PC-9 (cell line): ENCODE results near the gene PHACTR3. TPM values are rescaled to one million over a fixed set of nuclear protein-coding genes. Genes with fewer than 3 reads are reported as not detected.
A peak's percentile ranks its signal among the peaks of the same experiment; 100 is the strongest.

Source experiments
- BruUV-seq: library from RNA; stranded (reverse); fragments of 400-500 nt; replicated peaks from 2 replicates; lab custom pipeline; 2021; lab: Mats Ljungman, UMichigan
- CTCF ChIA-PET: fragments of 300-600 bp; sonication (Branson Sonifier 250); formaldehyde crosslinking; loops from one replicate; lab custom pipeline; 2022; ENCODE audit warnings: antibody characterized with exemption; lab: Charles Lee
- POLR2A ChIA-PET: fragments of 300-600 bp; sonication (Branson Sonifier 250); formaldehyde crosslinking; loops from one replicate; lab custom pipeline; 2022; ENCODE audit warnings: antibody characterized with exemption; ENCODE audit not compliant: unreplicated experiment; lab: Charles Lee
- DNase-seq, 2 experiments: peaks; one replicate each; pipeline versions ENCODE4 v3.0.0 to v3.0.0-alpha.2; 2015 to 2022; ENCODE audit warnings: mixed read lengths in 1 of 2
- H2AFZ ChIP-seq: fragments of 200-600 bp; sonication (generic); 2 replicates; pipeline ENCODE4 v1.8.1; 2017; ENCODE audit warnings: antibody characterized with exemption
- H3F3A ChIP-seq: fragments of 200-600 bp; sonication (generic); 2 replicates; pipeline ENCODE4 v1.8.1; 2017; ENCODE audit warnings: antibody characterized with exemption, mild to moderate bottlenecking, low read depth; ENCODE audit not compliant: insufficient read depth
- H3K27ac ChIP-seq: fragments of 200-600 bp; sonication (generic); 2 replicates; pipeline ENCODE4 v1.6.1; 2016; ENCODE audit warnings: mixed run types
- H3K27me3 ChIP-seq: fragments of 200-600 bp; sonication (generic); 2 replicates; pipeline ENCODE4 v1.6.1; 2016; ENCODE audit warnings: low read depth, mixed run types; ENCODE audit not compliant: insufficient read depth
- H3K36me3 ChIP-seq: fragments of 200-600 bp; sonication (generic); 2 replicates; pipeline ENCODE4 v1.6.1; 2016; ENCODE audit warnings: low read depth, mixed run types
- H3K4me1 ChIP-seq: fragments of 200-600 bp; sonication (generic); replicated peaks from 2 replicates; pipeline ENCODE4 v1.6.1; 2016; ENCODE audit warnings: mixed run types; ENCODE audit not compliant: insufficient read depth
- H3K4me2 ChIP-seq: fragments of 200-600 bp; sonication (generic); 2 replicates; pipeline ENCODE4 v1.6.1; 2017; ENCODE audit warnings: mixed run types
- H3K4me3 ChIP-seq: fragments of 200-600 bp; sonication (generic); 2 replicates; pipeline ENCODE4 v1.6.1; 2016; ENCODE audit warnings: mixed run types
- H3K79me2 ChIP-seq: fragments of 200-600 bp; sonication (generic); 2 replicates; pipeline ENCODE4 v1.6.1; 2017; ENCODE audit warnings: low read depth, mixed run types
- H3K9me2 ChIP-seq: fragments of 200-600 bp; sonication (generic); 2 replicates; pipeline ENCODE4 v1.8.1; 2017; ENCODE audit warnings: mild to moderate bottlenecking; ENCODE audit not compliant: insufficient read depth
- H3K9me3 ChIP-seq: fragments of 200-600 bp; sonication (generic); 2 replicates; pipeline ENCODE4 v1.8.1; 2016; ENCODE audit warnings: low read depth; ENCODE audit not compliant: insufficient read depth
- H4K20me1 ChIP-seq: fragments of 200-600 bp; sonication (generic); 2 replicates; pipeline ENCODE4 v1.8.1; 2017; ENCODE audit not compliant: insufficient read depth
- CTCF ChIP-seq: fragments of 200-600 bp; sonication (generic); conservative IDR thresholded peaks from 2 replicates; pipeline ENCODE4 v1.6.1; 2017; ENCODE audit warnings: mixed run types, antibody characterized with exemption, mild to moderate bottlenecking, moderate library complexity
- EZH2 ChIP-seq: fragments of 200-600 bp; sonication (generic); IDR thresholded peaks from 2 replicates; pipeline ENCODE4 v1.8.0; 2017; ENCODE audit warnings: antibody characterized with exemption, low read depth
- intact Hi-C: fragments of 100-400 bp; cut with micrococcal nuclease; formaldehyde crosslinking; loops from one replicate; pipeline ENCODE4 v1.10.0; 2022; ENCODE audit not compliant: unreplicated experiment
- total RNA-seq: library from RNA; stranded (reverse); gene quantifications from 2 replicates; pipeline ENCODE4 v1.2.3, GENCODE V29; 2021

Gene PHACTR3
- total RNA-seq, 1 experiment from 2014 or later, result 0.41 TPM

- Histone ChIP-seq H3K9me2 (no peaks in the 10 kb centered on the region), H3K4me1 (no peaks in the 10 kb centered on the region), H3K9me3 (no peaks in the 10 kb centered on the region), H3K27me3 (peaks cover 90% of the 10 kb centered on the region), H4K20me1 (no peaks in the 10 kb centered on the region), H3K27ac (no peak overlapping the region), H3F3A (no peaks in the 10 kb centered on the region), H2AFZ (no peak overlapping the region), H3K79me2 (no peaks in the 10 kb centered on the region), H3K4me2 (no peak overlapping the region), H3K4me3 (no peak overlapping the region), H3K36me3 (no peaks in the 10 kb centered on the region)
- TF ChIP-seq CTCF (no peak), EZH2 (no peak)
- ChIA-PET CTCF (no interaction called here), POLR2A (no interaction called here)
- DNase-seq, result peak in 1 of 2 experiments; percentile 21
- no TSS peak for BruUV-seq
- intact Hi-C loops, result no loop called here
Measured at GRCh38 chr20:59561614-59562277, 42.6 kb upstream of the PHACTR3 start.

- Histone ChIP-seq H2AFZ (no peak overlapping the region), H3K79me2 (no peaks in the 10 kb centered on the region), H3K27ac (no peak overlapping the region), H4K20me1 (no peaks in the 10 kb centered on the region), H3K27me3 (peaks cover 89% of the 10 kb centered on the region), H3K9me2 (no peaks in the 10 kb centered on the region), H3K36me3 (no peaks in the 10 kb centered on the region), H3F3A (no peaks in the 10 kb centered on the region), H3K9me3 (no peaks in the 10 kb centered on the region), H3K4me3 (no peak overlapping the region), H3K4me1 (no peaks in the 10 kb centered on the region), H3K4me2 (no peak overlapping the region)
- ChIA-PET POLR2A (no interaction called here), CTCF (no interaction called here)
- intact Hi-C loops, result no loop called here
- DNase-seq, result peak in 1 of 2 experiments; percentile 27
- TF ChIP-seq CTCF (no peak), EZH2 (no peak)
- no TSS peak for BruUV-seq
Measured at GRCh38 chr20:59564171-59564570, 40.2 kb upstream of the PHACTR3 start.

- ChIA-PET POLR2A (no interaction called here), CTCF (no interaction called here)
- H3K9me3 ChIP-seq, result no peaks in the 10 kb centered on the region
Measured at GRCh38 chr20:59564943-59565342, 39.4 kb upstream of the PHACTR3 start.

More at GRCh38 chr20:59564943-59565342, 39.4 kb upstream of the PHACTR3 start:
- DNase-seq, result no peak
- H4K20me1 ChIP-seq, result no peaks in the 10 kb centered on the region
- H3K4me1 ChIP-seq, result no peaks in the 10 kb centered on the region
- no peak for TF ChIP-seq EZH2
- TF ChIP-seq CTCF, result no peak
- no peak overlapping the region for H2AFZ ChIP-seq
- H3K27me3 ChIP-seq, result peaks cover 83% of the 10 kb centered on the region
- H3F3A ChIP-seq, result no peaks in the 10 kb centered on the region
- H3K79me2 ChIP-seq, result no peaks in the 10 kb centered on the region
- intact Hi-C loops, result no loop called here
- H3K4me3 ChIP-seq, result no peak overlapping the region
- no peaks in the 10 kb centered on the region for H3K36me3 ChIP-seq
- no TSS peak for BruUV-seq
- no peak overlapping the region for H3K4me2 ChIP-seq
- H3K9me2 ChIP-seq, result no peaks in the 10 kb centered on the region
- H3K27ac ChIP-seq, result no peak overlapping the region
